OCI-LY7 (cell line): ENCODE data around the gene BOD1. TPM values are rescaled to one million over a fixed set of nuclear protein-coding genes. Genes with fewer than 3 reads are reported as not detected.

Source experiments
- BruUV-seq: library from RNA; stranded (reverse); fragments of 400-500 nt; replicated peaks from 2 replicates; lab custom pipeline; 2021; lab: Mats Ljungman, UMichigan
- CTCF ChIA-PET: fragments of 300-600 bp; sonication (Branson Sonifier 250); formaldehyde crosslinking; loops from one replicate; lab custom pipeline; 2022; ENCODE audit warnings: antibody characterized with exemption; ENCODE audit not compliant: unreplicated experiment; lab: Charles Lee
- POLR2A ChIA-PET: fragments of 300-600 bp; sonication (Branson Sonifier 250); formaldehyde crosslinking; loops from one replicate; lab custom pipeline; 2022; ENCODE audit warnings: antibody characterized with exemption; lab: Charles Lee
- DNase-seq: peaks from one replicate; pipeline ENCODE4 v3.0.0-alpha.2; 2015; ENCODE audit warnings: low spot score
- H2AFZ ChIP-seq: fragments of 200-600 bp; sonication (generic), shearing (Covaris generic); 2 replicates; pipeline ENCODE4 v1.6.1; 2014; ENCODE audit warnings: mild to moderate bottlenecking, antibody characterized with exemption, low read length, moderate library complexity
- H3K27ac ChIP-seq: fragments of 200-600 bp; sonication (generic); 2 replicates; pipeline ENCODE4 v1.5.1; 2014; ENCODE audit warnings: mixed run types, low read depth, mild to moderate bottlenecking, moderate library complexity, low read length, inconsistent platforms; ENCODE audit not compliant: poor library complexity, severe bottlenecking
- H3K36me3 ChIP-seq: fragments of 200-600 bp; sonication (generic); 2 replicates; pipeline ENCODE4 v1.6.1; 2014; ENCODE audit warnings: mild to moderate bottlenecking, antibody characterized with exemption, low read length, moderate library complexity, mixed read lengths; ENCODE audit not compliant: insufficient read depth
- H3K4me1 ChIP-seq: fragments of 200-600 bp; sonication (generic); 2 replicates; pipeline ENCODE4 v1.5.1; 2014; ENCODE audit warnings: mild to moderate bottlenecking, low read length; ENCODE audit not compliant: insufficient read depth, poor library complexity, severe bottlenecking
- H3K4me2 ChIP-seq: fragments of 200-600 bp; sonication (generic); 2 replicates; pipeline ENCODE4 v1.6.1; 2014; ENCODE audit warnings: mild to moderate bottlenecking, low read length
- H3K4me3 ChIP-seq: fragments of 200-600 bp; sonication (generic); 2 replicates; pipeline ENCODE4 v1.5.1; 2014; ENCODE audit warnings: mild to moderate bottlenecking, low read depth, low read length; ENCODE audit not compliant: poor library complexity, severe bottlenecking
- H3K79me2 ChIP-seq: fragments of 200-600 bp; sonication (generic); 2 replicates; pipeline ENCODE4 v1.6.1; 2016; ENCODE audit warnings: low read depth, mild to moderate bottlenecking, low read length, moderate library complexity, mixed read lengths; ENCODE audit not compliant: insufficient read depth
- H3K9me2 ChIP-seq: fragments of 200-600 bp; sonication (generic); 2 replicates; pipeline ENCODE4 v1.6.1; 2016; ENCODE audit warnings: mild to moderate bottlenecking, low read length, mixed read lengths; ENCODE audit not compliant: insufficient read depth
- H3K9me3 ChIP-seq: fragments of 200-600 bp; sonication (generic); 2 replicates; pipeline ENCODE4 v1.6.1; 2014; ENCODE audit warnings: mild to moderate bottlenecking, mixed run types, low read length, mixed read lengths
- H4K20me1 ChIP-seq: fragments of 200-600 bp; sonication (generic); 2 replicates; pipeline ENCODE4 v1.6.1; 2014; ENCODE audit warnings: mild to moderate bottlenecking, antibody characterized with exemption, low read length, moderate library complexity, mixed read lengths; ENCODE audit not compliant: insufficient read depth
- EZH2phosphoT487 ChIP-seq: fragments of 200-600 bp; sonication (generic); IDR thresholded peaks from 2 replicates; pipeline ENCODE4 v1.6.1; 2018; ENCODE audit warnings: low read depth, borderline replicate concordance, mild to moderate bottlenecking, mixed run types, antibody characterized with exemption, low read length, moderate library complexity, mixed read lengths
- intact Hi-C: fragments of 100-400 bp; cut with micrococcal nuclease; formaldehyde crosslinking; loops from one replicate; pipeline ENCODE4 v1.10.0; 2022; ENCODE audit not compliant: unreplicated experiment
- total RNA-seq, 2 experiments: library from RNA; depleted of rRNA in 1 of 2; stranded (reverse); fragments of >200 nt in 1 of 2; shearing (Covaris generic) in 1 of 2; gene quantifications; 2 replicates each; pipeline ENCODE4 v1.2.3, GENCODE V29; 2014 to 2022
- TF ChIP-seq, protein P1 (sequence below): fragments of 200-600 bp; sonication (generic); conservative IDR thresholded peaks from 2 replicates; pipeline ENCODE4 v1.5.1; 2014; ENCODE audit warnings: mild to moderate bottlenecking, antibody characterized with exemption, low read length, moderate library complexity, mixed read lengths

Gene BOD1
- total RNA-seq, 2 experiments from 2014 or later: 38.8 to 54.3 TPM

- TF ChIP-seq, protein P1, sequence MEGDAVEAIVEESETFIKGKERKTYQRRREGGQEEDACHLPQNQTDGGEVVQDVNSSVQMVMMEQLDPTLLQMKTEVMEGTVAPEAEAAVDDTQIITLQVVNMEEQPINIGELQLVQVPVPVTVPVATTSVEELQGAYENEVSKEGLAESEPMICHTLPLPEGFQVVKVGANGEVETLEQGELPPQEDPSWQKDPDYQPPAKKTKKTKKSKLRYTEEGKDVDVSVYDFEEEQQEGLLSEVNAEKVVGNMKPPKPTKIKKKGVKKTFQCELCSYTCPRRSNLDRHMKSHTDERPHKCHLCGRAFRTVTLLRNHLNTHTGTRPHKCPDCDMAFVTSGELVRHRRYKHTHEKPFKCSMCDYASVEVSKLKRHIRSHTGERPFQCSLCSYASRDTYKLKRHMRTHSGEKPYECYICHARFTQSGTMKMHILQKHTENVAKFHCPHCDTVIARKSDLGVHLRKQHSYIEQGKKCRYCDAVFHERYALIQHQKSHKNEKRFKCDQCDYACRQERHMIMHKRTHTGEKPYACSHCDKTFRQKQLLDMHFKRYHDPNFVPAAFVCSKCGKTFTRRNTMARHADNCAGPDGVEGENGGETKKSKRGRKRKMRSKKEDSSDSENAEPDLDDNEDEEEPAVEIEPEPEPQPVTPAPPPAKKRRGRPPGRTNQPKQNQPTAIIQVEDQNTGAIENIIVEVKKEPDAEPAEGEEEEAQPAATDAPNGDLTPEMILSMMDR: no peak
- TF ChIP-seq EZH2phosphoT487: no peak
- no peaks in the 10 kb centered on the region for H3K36me3 ChIP-seq
- POLR2A ChIA-PET: no interaction called here
- no peaks in the 10 kb centered on the region for H3K79me2 ChIP-seq
- BruUV-seq: no TSS peak
- no peak for DNase-seq
- no peaks in the 10 kb centered on the region for H4K20me1 ChIP-seq
- intact Hi-C loops: no loop called here
- peaks cover 50% of the 10 kb centered on the region for H3K4me1 ChIP-seq
- no peak overlapping the region for H2AFZ ChIP-seq
- no peak overlapping the region for H3K4me2 ChIP-seq
- no peak overlapping the region for H3K4me3 ChIP-seq
- no peaks in the 10 kb centered on the region for H3K9me2 ChIP-seq
- no peaks in the 10 kb centered on the region for H3K9me3 ChIP-seq
- H3K27ac ChIP-seq: no peak overlapping the region
- CTCF ChIA-PET: interaction anchor here (1.2 to 1.6 kb wide), 3 partner anchors 16 to 348 kb away, joined by 3 read pairs; no protein-coding TSS in a partner anchor
Observed at GRCh38 chr5:173623296-173623771, 6.9 kb upstream of the BOD1 start.

GRCh38 chr5:173622183-173623047, 6.0 kb upstream of the BOD1 start:
- Histone ChIP-seq H3K4me3 (no peak overlapping the region), H4K20me1 (no peaks in the 10 kb centered on the region), H3K27ac (no peak overlapping the region), H3K79me2 (no peaks in the 10 kb centered on the region), H3K9me2 (no peaks in the 10 kb centered on the region), H3K36me3 (no peaks in the 10 kb centered on the region), H3K4me2 (no peak overlapping the region), H3K4me1 (peaks cover 52% of the 10 kb centered on the region), H2AFZ (no peak overlapping the region), H3K9me3 (no peaks in the 10 kb centered on the region)
- TF ChIP-seq EZH2phosphoT487: no peak
- TF ChIP-seq, protein P1: no peak
- POLR2A ChIA-PET: no interaction called here
- no peak for DNase-seq
- CTCF ChIA-PET: interaction anchor here (0.6 to 1.6 kb wide), 2 partner anchors 115 to 349 kb away, joined by 3 read pairs; no protein-coding TSS in a partner anchor
- intact Hi-C loops: no loop called here
- BruUV-seq: no TSS peak

- H3K27ac ChIP-seq: no peak overlapping the region
- no peak overlapping the region for H2AFZ ChIP-seq
- H3K9me2 ChIP-seq: no peaks in the 10 kb centered on the region
- H3K9me3 ChIP-seq: no peaks in the 10 kb centered on the region
- no peak overlapping the region for H3K4me2 ChIP-seq
- TF ChIP-seq EZH2phosphoT487: no peak
- TF ChIP-seq, protein P1: no peak
- peaks cover 43% of the 10 kb centered on the region for H3K4me1 ChIP-seq
- no peaks in the 10 kb centered on the region for H3K36me3 ChIP-seq
- BruUV-seq: no TSS peak
- peaks cover 6% of the 10 kb centered on the region; the same call in 1 of the 2 replicates for H3K79me2 ChIP-seq
- CTCF ChIA-PET: no interaction called here
- no peaks in the 10 kb centered on the region for H4K20me1 ChIP-seq
- no peak overlapping the region for H3K4me3 ChIP-seq
- no peak for DNase-seq
- POLR2A ChIA-PET: no interaction called here
- intact Hi-C loops: no loop called here
Observed at GRCh38 chr5:173620784-173621183, 4.3 kb upstream of the BOD1 start.
